HG03103 (cell line): ENCODE results near the gene DNAI4.
"Not testable (repeated sequence)": the region's sequence is repeated elsewhere in the genome, so short reads cannot be mapped to it uniquely, and the experiment has no call there.

Experiments
- ATAC-seq: cut with Tn5 transposase; IDR thresholded peaks from one replicate; pipeline ENCODE4 v1.9.1; 2021; ENCODE audit warnings: low read depth; ENCODE audit not compliant: unreplicated experiment

The DNAI4 gene

DNA sequence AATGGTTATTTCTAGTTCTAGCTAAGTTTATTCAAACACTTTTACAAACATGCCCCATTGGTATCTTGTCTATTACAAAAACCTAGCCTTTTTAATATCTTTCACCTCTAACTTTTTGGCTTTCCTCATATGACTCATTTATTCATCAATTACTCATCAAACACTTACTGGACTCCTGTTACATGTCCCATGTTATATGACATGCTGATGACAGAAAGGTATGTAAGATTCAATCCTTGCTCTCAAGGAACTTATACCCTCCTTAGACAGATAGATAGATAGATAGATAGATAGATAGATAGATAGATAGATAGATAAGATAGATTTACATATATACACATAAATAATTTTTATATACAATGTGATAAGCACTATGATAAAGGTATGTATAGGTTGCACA is 89.7 kb downstream of the DNAI4 start:
- no peak for ATAC-seq

DNA sequence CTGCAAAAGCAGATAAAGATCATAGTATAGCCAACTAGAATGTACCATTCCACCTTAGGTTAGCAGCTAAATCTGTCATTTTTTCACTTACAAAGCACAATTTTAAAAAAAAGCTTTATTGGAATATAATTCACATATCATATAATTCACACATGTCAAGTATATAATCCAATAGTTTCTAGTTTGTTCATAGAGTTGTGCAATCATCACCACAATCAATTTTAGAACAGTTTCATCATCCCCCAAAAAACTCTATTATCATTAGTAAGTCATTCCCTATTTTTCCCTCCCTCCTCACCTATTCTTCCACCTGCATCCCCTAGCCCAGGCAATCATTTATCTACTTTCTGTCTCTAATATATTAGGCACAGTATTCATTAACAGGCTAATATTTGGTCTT is 91.5 kb downstream of the DNAI4 start:
- ATAC-seq = no peak

DNA sequence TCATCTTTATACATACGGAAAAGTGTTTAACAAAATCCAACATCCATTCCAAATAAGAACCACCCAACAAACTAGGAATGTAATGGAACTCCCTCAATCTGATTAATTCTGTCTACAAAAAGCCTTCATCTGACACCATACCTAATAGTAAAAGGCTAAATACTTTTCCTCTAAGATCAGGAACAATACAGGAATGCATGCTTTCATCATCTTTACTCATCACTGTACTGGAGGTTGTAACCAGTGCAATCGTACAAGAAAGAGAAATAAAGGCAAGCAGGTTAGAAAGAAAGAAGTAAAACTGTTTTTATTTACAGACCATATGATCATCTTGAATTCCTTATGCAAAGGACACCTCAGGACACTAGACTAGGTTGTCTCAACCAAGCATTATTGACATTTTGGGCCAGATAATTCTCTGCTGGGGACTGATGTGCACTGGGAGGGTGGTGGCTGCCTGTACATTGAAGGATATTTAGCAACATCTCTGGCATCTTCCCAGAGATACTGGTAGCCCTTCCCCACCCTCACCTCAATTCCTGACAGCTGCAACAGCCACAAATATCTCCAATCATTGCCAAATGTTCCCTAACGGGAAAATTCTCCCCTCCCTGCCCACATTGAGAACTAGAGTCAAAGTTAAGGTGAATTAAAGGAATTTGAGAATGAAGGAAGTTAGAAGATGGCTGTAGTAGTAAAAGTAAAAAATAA is 93.0 kb downstream of the DNAI4 start:
- no peak for ATAC-seq

DNA sequence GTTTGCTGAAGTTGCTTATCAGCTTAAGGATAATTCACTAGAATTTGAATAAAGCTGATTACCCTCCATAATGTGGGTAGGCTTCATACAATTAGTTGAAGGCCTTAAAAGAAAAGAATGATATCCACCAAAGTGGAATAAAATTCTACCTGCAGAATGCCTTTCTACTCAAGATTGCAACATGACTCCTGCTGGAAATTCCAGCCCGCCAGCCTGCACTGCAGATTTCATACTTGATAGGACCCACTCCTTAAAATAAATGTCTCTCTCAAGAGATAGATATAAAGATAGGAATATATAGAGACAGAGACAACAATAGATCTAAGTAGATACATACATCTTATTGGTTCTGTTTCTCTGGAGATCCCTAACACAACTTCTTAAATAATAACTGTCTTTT is 99.9 kb downstream of the DNAI4 start:
- no peak for ATAC-seq

DNA sequence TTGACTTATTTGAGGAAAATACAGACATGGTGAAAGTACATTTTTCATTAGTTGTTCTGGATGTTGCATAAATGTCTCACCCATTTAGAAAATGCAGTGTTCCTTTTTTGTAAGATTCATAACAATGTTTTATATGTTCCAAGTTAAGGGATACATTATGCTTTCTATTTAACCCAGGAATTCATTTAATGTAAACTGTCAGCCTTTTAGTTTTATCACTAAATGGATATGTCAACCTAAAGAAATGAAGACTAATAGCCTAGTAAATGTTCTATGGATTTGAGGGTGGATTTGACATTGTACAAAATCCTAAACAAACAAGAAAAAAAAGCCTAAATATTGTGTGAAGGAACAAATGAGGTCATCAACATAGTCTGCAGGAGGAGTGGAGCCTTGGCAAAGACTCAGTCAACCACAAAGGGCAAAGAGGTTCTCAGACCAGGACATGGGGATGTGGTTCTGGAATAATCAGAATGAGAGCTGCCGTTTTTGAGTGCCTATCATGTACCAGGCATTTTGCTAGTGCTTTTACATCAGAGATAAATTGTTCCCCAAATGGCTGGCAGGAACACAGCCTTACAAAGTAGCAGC is 114.8 kb downstream of the DNAI4 start:
- no peak for ATAC-seq

DNA sequence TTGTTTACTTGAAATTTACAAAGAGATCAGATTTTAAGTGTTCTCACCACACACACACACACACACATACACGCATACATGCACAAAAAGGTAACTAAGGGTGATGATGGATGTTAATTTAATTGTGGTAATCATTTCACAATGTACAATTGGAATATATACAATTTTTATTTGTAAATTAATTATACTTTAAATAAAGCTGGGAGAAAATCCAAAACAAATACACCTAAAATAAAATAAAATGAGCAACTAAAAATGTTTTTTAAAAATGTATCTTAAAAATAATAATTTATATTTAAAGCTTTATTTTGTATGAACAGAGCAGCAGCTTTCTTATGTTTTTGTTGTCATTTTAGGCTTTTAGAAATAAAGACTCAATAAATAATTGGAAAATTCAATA is 115.4 kb downstream of the DNAI4 start:
- no peak for ATAC-seq

DNA sequence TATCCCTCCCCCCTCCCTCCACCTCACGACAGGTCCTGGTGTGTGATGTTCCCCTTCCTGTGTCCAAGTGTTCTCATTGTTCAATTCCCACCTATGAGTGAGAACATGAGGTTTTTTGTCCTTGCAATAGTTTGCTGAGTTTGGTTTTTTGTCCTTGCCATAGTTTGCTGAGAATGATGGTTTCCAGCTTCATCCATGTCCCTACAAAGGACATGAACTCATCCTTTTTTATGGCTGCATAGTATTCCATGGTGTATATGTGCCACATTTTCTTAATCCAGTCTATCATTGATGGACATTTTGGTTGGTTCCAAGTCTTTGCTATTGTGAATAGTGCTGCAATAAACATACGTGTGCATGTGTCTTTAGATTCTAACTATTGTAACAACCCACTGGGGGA is 128.8 kb downstream of the DNAI4 start:
- not testable (repeated sequence) for ATAC-seq

DNA sequence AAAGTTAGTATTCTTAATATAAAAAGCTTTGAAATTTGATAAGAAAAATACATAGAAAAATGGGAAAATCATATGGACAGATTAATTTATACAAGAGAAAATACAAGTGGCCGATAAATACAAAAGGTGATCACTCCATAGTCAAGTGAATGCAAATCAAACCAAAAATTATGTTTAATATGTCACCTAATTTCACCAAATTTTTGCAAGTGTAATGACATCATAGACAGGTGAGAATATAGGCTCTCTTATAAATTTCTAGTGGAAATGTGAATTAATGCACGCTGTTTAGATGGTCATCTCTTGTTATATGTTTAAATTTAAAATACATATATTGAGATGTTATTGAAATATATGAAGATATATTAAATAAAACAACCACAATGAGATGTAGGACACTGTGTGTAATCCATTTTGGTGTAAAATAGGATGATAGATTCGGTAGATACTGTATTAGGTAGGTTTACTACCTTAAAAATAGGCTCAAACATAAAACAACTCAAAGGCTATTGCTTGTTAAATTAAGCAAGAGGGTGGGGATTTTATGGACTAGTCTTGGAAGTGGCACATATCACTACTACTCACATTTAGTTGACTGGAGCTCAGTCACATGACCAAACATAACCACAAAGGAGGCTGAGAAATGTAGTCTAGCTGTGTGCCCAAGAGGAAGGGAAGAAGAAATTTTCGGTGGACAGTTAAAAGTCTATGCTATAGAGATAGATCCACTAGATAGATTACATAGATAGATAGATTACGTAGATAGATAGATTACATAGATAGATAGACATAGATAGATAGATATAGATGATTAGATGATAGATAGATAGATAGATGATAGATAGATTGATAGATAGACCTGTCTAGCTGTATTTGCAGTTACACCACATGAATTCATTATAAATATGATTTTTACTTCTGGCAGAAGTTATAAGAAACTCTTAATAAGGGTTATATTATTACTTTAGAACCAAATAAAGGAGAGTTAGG is 132.7 kb downstream of the DNAI4 start:
- no peak for ATAC-seq

DNA sequence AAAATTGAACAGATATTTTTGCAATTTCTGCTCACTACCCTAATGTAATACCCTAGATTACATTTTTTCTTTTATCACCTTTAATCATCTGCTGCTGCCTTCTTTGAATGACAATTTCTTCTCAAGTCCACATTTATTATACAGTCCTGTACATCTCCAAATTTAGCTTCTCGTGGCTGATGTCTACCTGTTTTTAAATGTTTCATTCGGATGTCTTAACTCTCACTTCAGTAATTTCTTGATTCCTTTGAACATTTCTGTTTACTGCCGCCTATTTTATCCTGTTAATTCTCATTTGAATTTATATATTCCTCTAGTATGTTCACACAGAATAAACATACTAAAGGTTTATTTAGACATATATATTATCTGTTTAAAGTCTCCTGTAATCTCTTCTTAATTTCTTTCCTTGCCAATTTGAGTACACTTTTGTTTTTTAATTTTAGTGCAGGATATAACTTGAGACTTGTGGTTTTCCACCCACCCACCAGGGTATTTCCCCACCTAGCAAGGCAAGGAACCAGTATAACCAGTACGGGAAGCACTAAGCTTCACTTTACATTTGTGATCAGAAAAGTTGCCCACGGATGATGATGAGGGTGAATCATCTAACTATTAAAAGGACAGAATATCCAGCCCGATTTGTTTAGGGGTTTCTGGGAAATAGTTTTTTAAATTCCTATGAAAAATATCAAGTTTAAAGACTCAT is 136.3 kb downstream of the DNAI4 start:
- peak; percentile 76 for ATAC-seq

DNA sequence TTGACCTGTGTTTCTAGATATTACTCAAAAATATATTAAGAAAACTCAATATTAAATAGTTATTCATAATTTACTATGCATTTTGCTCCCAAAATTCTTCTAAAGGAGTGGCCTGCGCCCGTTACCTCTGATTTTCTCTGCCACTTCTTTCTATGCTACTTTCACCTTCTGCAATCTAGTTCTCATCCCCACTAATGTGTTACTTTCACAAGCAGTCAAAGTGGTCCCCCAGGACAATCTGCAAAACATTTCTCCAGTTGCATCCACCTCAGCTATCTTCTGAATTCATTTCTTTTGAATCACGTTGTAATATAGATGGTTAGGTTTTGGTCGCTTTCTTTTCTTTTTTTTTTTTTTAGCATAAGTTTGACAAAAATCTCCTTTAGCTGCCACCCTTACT is 137.0 kb downstream of the DNAI4 start:
- no peak for ATAC-seq

DNA sequence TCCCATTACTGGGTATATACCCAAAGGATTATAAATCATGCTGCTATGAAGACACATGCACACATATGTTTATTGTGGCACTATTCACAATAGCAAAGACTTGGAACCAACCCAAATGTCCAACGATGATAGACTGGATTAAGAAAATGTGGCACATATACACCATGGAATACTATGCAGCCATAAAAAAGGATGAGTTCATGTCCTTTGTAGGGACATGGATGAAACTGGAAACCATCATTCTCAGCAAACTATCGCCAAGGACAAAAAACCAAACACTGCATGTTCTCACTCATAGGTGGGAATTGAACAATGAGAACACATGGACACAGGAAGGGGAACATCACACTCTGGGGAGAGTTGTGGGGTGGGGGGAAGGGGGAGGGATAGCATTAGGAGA is 138.9 kb downstream of the DNAI4 start:
- ATAC-seq = not testable (repeated sequence)

DNA sequence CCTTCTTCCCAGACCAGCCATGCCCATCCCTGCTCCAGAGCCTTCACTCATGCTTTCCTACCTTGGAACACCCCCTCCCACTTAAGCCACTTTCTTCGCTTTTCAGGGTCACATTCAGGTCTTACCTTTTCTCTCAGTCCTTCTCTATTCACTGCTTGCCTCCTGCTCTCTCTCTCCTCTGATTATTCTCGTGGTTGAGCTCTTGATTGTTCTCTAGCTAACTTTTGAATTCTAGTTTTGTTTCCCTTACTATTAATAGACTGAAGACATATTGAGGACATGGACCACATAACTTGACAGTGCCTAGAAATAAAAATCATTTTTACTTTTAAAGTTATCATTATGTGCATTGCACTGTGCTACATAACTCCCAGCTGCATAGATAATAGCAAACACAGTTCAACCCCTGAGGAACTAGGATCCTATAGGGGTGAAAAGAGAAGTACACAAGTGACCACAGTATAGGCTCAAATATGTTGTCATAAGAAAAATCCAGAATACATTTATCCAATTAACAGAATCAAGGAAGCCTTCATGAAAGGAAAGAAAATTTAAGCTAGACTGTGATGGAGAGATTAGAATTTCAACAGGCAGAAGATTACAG is 145.1 kb downstream of the DNAI4 start:
- ATAC-seq = no peak

DNA sequence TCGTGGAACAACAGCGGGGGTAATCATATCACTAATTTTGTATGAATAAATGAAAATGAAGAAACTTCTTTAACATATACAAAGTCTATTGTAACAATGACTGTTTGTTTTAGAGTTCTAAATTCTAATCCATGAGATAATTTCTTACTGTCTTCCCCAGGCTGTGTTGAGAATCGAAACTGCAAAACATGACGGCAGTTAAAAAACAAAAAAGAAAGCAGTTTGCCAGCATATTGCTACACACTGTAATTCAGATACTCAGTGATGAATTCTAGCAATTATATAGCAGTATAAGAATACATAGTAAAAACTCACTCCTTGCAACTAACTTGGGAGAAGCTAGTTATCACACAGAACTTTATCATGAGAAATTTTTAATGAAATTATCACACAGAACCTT is 145.7 kb downstream of the DNAI4 start:
- no peak for ATAC-seq

DNA sequence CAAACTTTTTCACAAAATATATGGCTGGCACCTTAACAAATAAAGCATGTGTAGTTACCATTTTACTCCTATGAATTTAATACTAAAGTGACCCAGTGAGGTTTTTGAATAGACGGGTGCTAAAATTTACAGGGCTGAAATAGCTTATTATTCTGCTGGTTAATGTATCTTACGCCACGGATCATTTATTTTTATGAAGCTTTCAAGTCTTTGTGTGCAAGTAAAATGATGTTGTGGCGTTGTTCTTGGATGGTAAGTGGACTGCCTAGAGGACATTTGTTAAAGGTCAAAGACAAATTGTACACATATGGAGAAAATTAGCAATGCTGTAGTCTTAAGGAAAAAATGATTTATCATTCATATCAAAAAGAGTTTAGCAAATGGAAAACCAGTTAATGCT is 146.4 kb downstream of the DNAI4 start:
- ATAC-seq = no peak

DNA sequence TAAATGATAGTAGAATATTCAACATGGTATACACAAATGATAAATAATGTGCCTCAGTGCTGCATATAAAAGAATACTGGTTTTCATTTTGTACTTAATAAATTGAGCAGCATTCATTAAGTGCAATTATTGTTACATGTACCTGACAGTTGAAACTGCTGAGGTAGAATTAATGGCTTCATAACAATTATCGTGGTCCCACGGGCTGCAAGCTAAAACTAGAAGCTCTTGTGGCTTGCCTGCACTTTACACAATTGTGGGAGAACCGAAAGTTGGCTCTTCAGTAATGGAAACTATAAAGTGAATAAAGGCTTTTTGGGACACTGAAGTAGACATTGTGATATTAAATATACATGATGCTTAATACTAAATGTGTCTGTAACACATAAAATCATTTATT is 146.8 kb downstream of the DNAI4 start:
- no peak for ATAC-seq

DNA sequence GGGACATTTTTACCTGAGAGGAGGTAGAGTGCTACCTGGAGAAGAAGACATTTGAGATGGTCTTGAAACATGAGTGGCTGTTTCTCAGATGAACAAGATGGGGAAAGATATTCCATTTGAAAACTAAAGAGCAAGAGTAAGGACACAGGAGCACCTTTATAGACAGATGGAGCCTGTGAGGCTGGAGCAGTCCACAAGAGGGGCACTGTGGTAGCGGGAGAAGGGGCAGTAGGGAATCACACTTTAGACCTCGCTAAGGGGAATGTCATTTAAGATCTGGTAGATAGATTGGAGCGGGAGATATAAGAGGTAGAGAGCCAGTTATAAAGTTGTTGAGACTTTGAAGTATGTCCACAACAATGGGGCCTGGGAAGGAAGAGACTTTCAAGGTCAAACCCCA is 149.0 kb downstream of the DNAI4 start:
- no peak for ATAC-seq

DNA sequence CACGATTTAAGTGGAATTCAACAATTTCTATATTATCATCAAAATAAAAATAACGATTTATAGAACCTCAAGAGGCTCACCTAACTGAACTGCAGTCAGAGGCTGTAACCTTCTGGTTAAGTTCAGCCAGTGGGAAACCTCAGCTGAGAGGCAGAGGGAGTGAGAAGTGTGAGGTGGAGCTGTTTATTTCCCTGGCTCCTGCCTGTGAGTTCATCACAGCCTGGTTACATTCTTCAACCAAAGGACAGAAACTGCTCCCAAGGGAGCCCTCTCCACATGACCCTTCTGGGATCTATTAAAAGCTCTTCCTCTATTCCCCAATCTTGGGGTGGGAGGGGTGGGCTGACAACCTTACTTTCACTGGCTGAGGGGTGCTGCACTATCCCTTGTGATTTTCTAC is 150.2 kb downstream of the DNAI4 start:
- no peak for ATAC-seq

DNA sequence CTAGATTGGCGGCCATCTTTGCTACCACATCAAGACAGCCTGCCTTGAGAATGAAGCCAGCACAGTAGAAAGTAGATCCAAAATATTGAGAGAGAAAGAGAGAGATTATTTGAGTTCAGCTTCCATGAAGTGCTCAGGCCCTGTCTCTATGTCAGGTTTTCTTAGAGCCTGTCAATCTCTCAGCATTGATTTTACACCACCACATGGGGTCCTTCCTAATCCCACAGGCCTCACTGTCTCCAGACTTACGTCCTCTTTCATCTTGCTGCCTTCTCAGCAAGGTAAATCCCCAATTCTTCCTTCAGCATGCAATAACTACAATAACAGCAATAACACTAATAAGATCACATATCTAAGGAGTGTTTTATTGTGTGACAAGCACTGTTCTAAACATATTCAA is 151.4 kb downstream of the DNAI4 start:
- ATAC-seq = no peak

DNA sequence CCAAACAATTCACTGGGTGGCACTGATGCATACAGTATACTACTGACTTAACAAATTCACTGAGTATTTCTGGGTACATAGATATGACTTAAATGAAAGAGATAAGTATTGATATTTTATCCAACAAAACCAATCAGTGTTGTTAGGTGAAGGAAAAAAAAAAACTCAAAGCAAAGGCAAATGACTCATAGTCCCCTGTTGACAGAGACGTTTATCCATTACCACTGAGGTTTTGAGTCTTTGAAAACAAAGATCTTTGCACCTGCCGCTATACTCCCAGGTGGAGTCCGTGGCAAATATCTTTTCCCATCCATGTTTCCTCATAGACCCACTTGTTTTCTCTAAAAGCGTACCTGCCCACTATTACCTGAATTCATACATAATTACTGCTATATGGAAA is 154.0 kb downstream of the DNAI4 start:
- no peak for ATAC-seq

DNA sequence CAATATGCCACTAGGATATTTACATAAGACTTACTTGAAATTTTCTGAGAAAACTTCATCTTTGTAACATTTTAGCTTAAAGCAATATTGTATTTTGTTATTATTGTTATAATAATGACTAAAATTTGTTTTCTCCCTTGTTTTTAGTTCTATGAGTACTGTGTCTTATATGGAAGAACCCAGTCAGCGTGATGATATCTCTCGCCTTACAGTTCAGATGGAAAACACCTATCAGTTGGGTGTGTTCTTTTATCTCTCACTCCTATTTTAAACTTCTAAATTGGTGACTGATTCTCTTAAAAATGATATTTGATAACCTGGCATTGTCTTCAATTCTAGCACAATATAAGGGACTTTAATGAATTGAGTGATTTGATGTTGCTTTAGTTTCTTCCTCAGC is 154.4 kb downstream of the DNAI4 start:
- ATAC-seq = no peak
